GM19452 (cell line): Measurements from ENCODE around the gene THEMIS.
"Not testable (repeated sequence)": the region's sequence is repeated elsewhere in the genome, so short reads cannot be mapped to it uniquely, and the experiment has no call there.

Source experiments
- ATAC-seq: cut with Tn5 transposase; IDR thresholded peaks from one replicate; pipeline ENCODE4 v1.9.1; 2021; ENCODE audit not compliant: unreplicated experiment

Gene THEMIS

DNA sequence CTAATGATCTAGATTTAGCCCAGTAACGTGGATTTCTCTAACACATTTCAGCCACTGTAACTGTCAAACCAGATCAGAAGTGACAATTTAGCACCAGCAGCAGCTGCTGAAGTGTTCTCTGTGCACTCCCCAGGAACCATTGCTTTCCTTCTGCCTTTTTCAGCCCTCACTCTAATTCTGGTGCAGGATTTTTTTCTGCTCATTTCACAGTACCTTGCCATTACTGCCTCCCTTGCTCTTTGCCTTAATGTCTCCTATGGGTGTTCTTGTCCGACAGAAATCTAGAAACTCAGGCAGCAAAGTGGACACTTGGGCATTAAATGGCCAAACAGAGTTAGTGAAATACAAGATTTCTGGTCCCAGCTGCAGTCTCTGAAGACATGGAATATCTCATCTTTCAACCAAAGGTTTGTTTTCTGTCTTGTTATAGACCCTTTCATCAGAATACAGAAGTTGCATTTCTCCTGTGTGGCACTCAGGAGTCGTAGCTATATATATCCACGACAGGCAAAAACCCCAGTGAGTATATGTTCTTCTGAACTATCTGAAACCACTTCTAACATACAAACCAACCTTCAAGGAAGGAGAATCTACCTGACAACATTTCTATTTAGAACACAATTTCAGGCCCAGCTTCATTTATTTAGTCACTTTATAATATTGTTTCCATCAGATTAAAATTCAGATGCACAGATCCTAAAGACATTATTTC, 92.9 kb downstream of the THEMIS start:
- ATAC-seq: no peak

DNA sequence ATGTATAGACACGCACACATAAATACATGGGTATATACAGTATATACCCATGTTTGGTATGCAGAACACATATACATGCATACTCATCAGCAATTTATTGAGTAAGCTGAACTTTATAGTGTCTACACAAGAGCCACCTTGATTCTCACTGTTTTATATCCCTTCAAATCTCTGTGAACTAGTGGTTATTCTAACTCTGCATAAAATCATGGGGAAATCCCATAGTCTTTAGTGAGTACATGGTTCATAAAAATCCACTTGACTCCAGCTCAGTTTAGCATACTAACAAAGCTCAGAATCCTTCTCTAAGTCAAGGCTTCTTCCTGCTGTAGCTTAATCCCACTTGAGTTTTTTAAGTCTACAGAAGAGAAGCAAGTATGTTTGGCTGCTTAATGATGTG, 104.1 kb downstream of the THEMIS start:
- ATAC-seq: no peak

- no peak for ATAC-seq
These were observed 106.5 kb downstream of the THEMIS start for GRCh38 chr6:127794405-127794804.

DNA sequence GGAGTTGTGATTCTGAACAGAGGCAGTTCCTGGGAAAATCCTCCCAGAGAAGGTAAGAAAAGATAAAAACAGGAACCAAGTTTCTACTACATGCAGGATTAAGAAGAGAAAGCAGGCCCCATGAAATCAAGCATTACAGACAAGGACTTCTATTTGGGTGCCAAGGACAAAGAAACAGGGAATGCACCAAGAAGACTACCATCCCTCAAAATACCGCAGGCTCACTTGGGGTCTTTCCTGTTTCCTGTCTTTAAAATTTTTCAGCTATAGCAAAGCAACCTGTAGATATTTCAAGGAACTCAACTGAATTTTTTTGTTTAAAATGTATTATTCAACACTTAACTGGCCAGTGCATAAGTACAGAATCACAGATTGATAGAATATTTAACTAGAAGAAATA, 107.5 kb downstream of the THEMIS start:
- no peak for ATAC-seq

- ATAC-seq: no peak
These were observed 108.2 kb downstream of the THEMIS start for GRCh38 chr6:127792616-127793015.

DNA sequence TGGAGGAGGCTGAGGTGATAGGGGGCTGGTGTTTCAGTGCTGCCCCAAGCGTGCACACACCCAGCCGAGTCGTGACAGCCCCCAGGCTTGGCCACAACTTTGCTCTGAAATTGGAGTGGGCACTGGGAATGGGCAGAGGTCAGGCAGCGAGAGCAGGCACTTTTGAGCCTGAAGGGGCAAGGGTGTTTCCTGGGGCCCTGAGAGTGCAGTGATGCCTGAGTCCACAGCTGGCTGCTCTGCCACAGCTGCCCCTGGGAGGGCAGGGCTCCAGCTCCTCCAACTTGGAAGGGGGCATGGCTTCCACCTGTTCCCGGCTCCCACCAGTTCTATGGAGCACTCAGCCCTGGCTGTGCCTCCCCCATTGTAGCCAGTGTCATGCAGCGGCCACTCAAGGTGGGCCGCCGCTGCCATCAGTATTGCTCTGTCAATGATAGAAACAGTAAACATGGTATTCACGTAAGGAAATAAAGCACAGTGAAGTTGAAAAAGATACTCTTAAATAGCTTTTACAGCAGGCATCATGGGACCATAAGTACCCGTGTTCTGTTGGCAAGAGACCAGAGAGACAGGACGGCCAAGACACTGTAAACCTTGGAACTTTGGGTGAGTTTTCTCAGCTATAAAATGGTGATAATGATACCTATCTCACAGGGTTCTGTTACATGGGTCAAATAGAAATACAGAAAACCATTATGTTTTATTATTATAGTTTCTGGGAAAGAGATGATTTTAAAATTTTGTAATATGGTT, 108.9 kb downstream of the THEMIS start:
- no peak for ATAC-seq

DNA sequence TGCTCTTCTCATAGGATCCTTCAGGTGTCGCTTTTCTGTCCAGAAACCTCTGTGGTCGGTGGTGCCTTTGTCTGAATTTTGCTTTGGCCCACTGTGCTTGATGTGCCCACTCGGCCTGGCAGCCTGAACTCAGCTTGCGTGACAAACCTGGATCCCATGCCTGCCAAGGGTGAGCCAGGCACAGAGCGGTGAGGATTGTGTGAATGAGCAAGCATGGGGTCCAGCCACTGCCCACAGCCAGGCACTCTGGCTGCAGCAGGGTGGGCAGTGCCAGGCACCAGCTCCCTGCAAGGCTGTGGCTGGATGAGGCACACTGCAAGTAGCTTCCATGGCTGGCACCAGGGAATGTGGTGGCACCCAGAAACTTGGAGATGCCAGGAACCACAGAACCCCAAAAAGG, 110.3 kb downstream of the THEMIS start:
- ATAC-seq: no peak

DNA sequence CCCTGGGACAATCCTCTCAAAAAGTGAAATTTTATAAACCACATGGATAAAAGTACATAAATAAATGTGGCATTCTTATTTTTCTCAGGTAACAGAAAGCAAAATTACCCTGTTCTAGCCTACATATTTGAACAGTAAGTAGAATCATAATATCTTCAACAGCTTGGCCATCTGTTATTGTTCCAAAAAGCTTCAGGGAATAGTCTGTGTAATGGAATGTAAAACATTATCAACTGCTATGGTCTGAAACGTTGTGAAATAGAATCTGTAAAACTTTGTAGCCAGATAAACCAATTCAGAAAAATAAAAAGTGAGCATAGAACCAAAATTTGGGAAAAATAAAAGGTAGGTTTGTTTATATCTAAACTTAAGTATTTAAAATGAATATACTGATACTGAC, 114.7 kb downstream of the THEMIS start:
- ATAC-seq: no peak

GRCh38 chr6:127784468-127784867, 116.4 kb downstream of the THEMIS start:
- ATAC-seq: no peak

DNA sequence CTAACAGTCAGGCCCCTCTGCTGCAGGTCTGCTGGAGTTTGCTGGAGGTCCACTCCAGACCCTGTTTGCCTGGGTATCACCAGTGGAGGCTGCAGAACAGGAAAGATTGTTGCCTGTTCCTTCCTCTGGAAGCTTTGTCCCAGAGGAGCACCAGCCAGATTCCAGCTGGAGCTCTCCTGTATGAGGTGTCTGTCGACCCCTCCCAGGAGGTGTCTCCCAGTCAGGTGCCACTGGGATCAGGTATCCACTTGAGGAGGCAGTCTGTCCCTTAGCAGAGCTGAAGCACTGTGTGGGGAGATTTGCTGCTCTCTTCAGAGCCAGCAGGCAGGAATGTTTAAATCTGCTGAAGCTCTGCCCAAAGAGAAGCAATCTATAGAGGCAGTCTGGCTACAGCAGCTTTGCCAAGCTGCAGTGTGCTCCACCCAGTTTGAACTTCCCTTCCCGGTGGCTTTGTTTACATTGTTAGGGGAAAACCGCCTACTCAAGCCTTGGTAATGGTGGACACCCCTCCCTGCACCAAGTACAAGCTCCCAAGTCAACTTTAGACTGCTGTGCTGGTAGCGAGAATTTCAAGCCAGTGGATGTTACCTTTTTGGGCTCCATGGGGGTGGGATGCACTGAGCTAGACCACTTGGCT, 119.1 kb downstream of the THEMIS start:
- ATAC-seq: not testable (repeated sequence)

GRCh38 chr6:127776320-127776719, 124.5 kb downstream of the THEMIS start:
- ATAC-seq: no peak

GRCh38 chr6:127775371-127775770, 125.5 kb downstream of the THEMIS start:
- ATAC-seq: no peak

DNA sequence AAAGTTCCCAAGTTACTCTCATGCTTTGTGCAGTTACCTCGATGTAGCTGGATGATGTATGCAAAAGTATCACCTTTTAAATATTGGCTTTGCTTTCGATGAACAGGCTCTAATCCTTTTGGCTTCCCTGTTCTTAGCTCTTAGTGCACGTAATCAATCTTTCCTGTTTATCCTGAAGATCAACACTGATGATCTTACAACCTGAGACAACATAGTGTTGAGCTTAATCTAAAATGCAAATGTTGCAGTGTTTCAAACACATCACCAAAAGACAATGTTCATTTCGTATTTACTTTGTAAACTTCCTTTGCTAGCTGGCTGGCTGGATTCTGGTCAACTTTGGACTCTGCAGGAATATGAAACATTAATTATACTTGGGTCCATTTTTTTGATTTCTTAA, 132.1 kb downstream of the THEMIS start:
- ATAC-seq: no peak

DNA sequence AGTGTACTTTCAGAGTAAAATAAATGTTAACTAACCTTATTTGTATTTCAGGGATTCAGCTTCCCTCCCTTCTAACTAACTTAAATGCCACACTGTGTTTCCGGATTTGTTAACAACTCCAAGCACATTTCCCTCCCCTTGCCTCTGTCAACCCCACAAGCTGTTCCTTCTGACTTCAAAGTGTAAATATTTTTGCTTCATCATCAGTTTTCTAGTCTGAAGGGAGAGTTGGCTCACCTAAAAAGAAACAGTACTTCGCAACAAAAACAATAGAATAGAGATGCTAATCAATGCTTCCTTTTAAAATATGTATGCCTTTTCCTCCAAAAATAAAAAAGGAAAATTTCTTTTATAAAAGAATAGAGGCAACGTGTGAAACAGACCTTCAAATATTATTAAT, 132.6 kb downstream of the THEMIS start:
- no peak for ATAC-seq

- no peak for ATAC-seq
These were observed 134.9 kb downstream of the THEMIS start for GRCh38 chr6:127765949-127766348.

DNA sequence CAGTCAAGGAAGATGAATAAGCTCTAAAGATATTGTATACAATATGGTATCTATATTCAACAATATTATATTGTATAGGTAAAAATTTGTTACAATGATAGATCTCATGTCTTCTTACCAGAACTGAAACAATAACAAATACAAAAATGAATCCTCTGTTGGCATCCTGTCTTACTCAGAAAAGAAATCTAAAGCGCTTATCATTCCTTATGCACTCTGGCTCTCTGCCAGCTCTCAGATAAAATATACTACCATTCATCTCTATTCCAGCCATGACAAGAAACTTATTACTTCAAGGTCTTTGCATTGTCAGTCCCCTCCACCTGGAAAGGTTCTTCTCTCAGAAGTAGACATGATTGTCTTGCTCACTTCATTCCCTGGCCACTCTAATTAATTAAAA, 138.6 kb downstream of the THEMIS start:
- no peak for ATAC-seq

DNA sequence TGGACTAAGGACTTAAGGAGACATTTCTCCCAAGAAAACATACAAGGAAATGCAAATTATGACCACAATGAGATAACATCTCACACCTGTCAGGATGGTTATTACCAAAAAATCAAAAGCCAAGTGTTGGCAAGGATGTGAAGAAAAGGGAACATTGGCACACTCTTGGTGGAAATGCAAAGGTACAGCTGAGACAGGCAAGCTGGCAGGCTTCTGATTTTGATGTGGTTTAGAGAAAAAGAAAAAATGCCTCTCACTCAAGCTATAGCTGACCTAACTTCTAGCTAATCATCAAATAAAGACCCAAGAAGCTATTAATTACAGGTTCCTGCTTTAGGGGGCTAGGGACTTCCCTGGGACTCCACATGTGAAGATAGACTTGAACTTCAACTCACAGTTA, 139.8 kb downstream of the THEMIS start:
- ATAC-seq: no peak

GRCh38 chr6:127749095-127749494, 151.8 kb downstream of the THEMIS start:
- ATAC-seq: no peak

DNA sequence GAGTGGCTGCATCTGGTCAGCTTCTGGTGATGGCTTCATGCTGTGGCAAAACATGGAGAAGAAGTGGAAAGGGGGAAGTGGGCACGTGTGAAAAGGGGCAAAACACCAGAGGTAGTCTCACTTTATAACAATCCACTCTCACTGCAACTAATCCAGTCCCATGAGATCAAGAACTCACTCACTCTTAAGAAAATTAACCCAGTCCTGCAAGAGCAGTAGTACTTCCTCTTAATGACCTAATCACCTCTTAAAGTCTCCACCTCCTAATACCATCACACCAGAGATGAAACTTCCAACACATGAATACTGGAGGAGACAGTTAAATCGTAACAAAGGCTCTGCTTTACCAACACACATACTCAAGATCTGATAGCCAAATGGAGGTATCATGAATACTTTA, 152.6 kb downstream of the THEMIS start:
- no peak for ATAC-seq

GRCh38 chr6:127738423-127738822, 162.4 kb downstream of the THEMIS start:
- ATAC-seq: no peak

DNA sequence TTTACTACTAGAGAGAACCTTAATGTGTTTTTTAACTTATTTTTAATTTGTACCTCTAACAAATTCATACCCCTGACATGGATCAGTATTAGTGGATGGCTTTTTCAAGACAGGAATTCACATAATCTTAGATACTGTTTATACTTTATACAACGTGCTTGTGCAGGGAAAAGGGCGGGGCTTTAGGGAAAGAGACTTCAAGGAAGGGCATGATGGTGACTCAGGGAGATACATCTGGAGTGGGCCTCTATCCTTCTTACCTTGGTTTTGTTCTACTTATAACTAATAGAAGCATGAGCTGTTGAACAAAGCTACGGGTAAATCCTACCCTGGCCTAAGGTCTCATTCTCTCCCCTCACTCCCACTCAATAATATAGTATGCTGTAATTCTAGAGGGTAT, 163.1 kb downstream of the THEMIS start:
- ATAC-seq: no peak

DNA sequence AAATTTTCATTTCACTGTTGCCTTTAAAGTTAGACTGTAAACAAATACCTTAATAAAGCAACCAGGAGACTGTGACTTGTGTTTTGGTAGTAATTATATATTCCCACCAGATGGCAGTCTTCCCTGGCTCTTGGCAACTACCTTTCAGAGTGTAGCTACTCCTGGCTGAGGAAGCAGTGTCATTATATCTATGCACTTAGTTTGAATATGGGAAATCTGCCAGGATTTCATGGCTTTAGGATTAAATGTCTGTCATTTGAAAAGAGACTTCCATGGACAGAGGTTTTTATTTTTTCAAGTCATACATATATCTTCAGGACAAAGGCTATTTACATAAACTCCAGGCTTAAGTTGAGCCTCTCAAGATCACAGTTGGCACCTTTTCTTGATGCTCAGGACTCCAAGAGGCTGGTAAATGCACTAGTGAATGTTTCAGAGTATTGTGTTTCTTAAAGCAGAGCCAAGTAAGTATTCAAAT, 163.8 kb downstream of the THEMIS start:
- peak; percentile 94 for ATAC-seq
